ENCODE results near the gene DOHH. TPM values are rescaled to one million over a fixed set of nuclear protein-coding genes. Genes with fewer than 3 reads are reported as not detected.

Gene DOHH
- total and polyA plus RNA-seq, 2 donors (not counting 3 experiments of a cell fraction or from before 2014, with no cell fraction given): 8.7 to 15.2 TPM

- H3K9ac ChIP-seq (replicated peaks; ENCODE audit: extremely low read depth, insufficient read depth, low read length): no peak overlapping the region
- H3K27me3 ChIP-seq (ENCODE audit: control insufficient read depth in 2 of 2, insufficient read depth in 2 of 2, low read length in 2 of 2): no peaks in the 10 kb centered on the region
- TF ChIP-seq POLR2AphosphoS5 (IDR thresholded peaks at IDR 0.05; ENCODE audit: insufficient read depth, low read depth, low read length) (no peak), EZH2 (IDR thresholded peaks at IDR 0.05; ENCODE audit: borderline replicate concordance, low read depth, low read length, severe bottlenecking) (no peak), MAX (IDR thresholded peaks at IDR 0.05; ENCODE audit: insufficient read depth, insufficient read length) (no peak), JUN (IDR thresholded peaks at IDR 0.05; ENCODE audit: borderline replicate concordance, insufficient read depth, insufficient read length, low read depth) (no peak), CTCF (IDR thresholded peaks at IDR 0.05; ENCODE audit: extremely low read depth in 1 of 2, insufficient read depth in 1 of 2, low read depth in 1 of 2, low read length in 2 of 2) (no peak), POLR2A (IDR thresholded peaks at IDR 0.05; ENCODE audit: low read depth, low read length) (no peak)
- H3K9me3 ChIP-seq (replicated peaks; ENCODE audit: control insufficient read depth, insufficient read depth, low read length): no peaks in the 10 kb centered on the region
- intact Hi-C loops (cut with micrococcal nuclease): no loop called here
- peaks cover 0 to 18% of the 10 kb centered on the region in 2 experiments for H3K36me3 ChIP-seq (ENCODE audit: control insufficient read depth in 2 of 2, extremely low read depth in 1 of 2, insufficient read depth in 2 of 2, low read length in 2 of 2)
- peaks cover 17% of the 10 kb centered on the region for H3K79me2 ChIP-seq (ENCODE audit: control insufficient read depth, insufficient read depth, low read length)
- no peak for FAIRE-seq
- H3K9me1 ChIP-seq (replicated peaks; ENCODE audit: control insufficient read depth, extremely low read depth, insufficient read depth, low read length): no peaks in the 10 kb centered on the region
- DNase-seq (ENCODE audit: low read depth, low spot score): no peak
- no peaks in the 10 kb centered on the region for H3K4me1 ChIP-seq (ENCODE audit: control insufficient read depth, extremely low read depth, insufficient read depth, low read length)
- no peak overlapping the region for H3K27ac ChIP-seq (ENCODE audit: insufficient read depth, low read depth, low read length)
- ChIA-PET POLR2A (no interaction called here), CTCF (interaction anchor here (3.3 kb wide), 1 partner anchor 10 kb away, joined by 20 read pairs; the partner anchor contains the start of gene SMIM44)
- H4K20me1 ChIP-seq (replicated peaks; ENCODE audit: control insufficient read depth, extremely low read depth, insufficient read depth, low read length): no peaks in the 10 kb centered on the region
- H3K4me2 ChIP-seq (ENCODE audit: insufficient read depth, low read length): no peak overlapping the region
- BruUV-seq (replicated peaks): no TSS peak
- H2AFZ ChIP-seq (ENCODE audit: low read depth, low read length): no peak overlapping the region
- no peak overlapping the region for H3K4me3 ChIP-seq (replicated peaks in 1 of 3; ENCODE audit: insufficient read depth in 1 of 3, low read depth in 1 of 3, low read length in 3 of 3)
- dilution Hi-C loops (cut with MboI; ENCODE audit: extremely low pct_ligation_motif_present, low sequenced_read_pairs): no loop called here
Measured at GRCh38 chr19:3494051-3494450, 6.4 kb downstream of the DOHH start.

All from endothelial cell of umbilical vein (primary cell).